ENCODE results near the gene TPCN2. TPM values are rescaled to one million over a fixed set of nuclear protein-coding genes. Genes with fewer than 3 reads are reported as not detected.
A peak's percentile ranks its signal among the peaks of the same experiment; 100 is the strongest.

TPCN2 gene
- total and polyA plus RNA-seq, 2 of the 8 experiments (the other 6 are each of a cell fraction or from before 2014, with no cell fraction given): 9.7 to 18.6 TPM

DNA sequence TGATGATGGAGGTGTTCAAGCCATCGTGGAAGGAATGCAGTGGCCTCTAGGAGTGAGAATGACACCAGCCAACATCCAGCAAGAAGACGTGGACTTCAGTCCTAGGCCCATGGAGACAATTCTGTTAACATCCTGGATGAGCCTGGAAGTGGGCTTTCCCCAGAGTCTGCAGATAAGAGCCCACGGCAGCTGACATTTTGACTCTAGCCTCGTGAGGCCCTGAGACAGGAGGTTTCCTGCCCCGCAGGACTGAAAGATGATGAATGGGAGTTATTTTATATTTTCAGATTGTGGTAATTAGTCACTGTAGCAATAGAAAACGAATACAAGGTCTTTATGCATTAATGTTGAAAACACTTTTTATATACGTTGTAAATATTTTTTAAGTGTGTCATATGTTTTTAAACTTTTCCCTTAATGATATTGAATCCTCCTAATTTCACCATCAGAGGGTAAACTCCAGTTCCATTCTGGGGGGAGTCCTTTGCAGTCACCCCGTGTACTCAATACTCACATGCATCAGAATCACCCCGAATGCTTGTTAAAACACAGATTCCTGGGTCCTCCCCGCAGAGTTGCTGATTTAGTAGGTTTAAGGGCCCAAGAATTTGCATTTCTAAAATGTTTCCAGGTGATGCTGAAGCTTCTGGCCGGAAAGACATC, 570 bp upstream of the TPCN2 start:
- Histone ChIP-seq H3K27me3 (replicated peaks in 1 of 4; ENCODE audit: control insufficient read depth in 3 of 4, extremely low read depth in 1 of 4, insufficient read depth in 3 of 4, low read length in 3 of 4) (peaks cover 0 to 3% (median 0%) of the 10 kb centered on the region in 4 experiments; a peak in 1 of 7 replicates), H3K4ac (replicated peaks; ENCODE audit: insufficient read length, low read depth, low read length) (no peak overlapping the region), H3K9ac (replicated peaks in 1 of 4; ENCODE audit: extremely low read depth in 1 of 4, low read depth in 3 of 4, low read length in 3 of 4) (no peak overlapping the region), H4K5ac (ENCODE audit: insufficient read length, low read depth, low read length) (peak overlapping the region; percentile 30), H3K9me3 (ENCODE audit: insufficient read depth in 2 of 2, low read depth in 1 of 2, low read length in 1 of 2) (no peaks in the 10 kb centered on the region), H4K20me1 (replicated peaks in 1 of 2; ENCODE audit: control insufficient read depth in 1 of 2, insufficient read depth in 2 of 2, low read length in 2 of 2) (peaks cover 6% of the 10 kb centered on the region in 2 experiments), H4K8ac (ENCODE audit: extremely low read depth, insufficient read depth, low read length) (no peak overlapping the region; the same call in 1 of the 2 replicates), H2BK5ac (ENCODE audit: low read depth, low read length) (peak overlapping the region; percentile 26; the same call in 1 of the 2 replicates), H3K23ac (ENCODE audit: insufficient read length) (no peak overlapping the region), H3K4me1 (replicated peaks in 1 of 4; ENCODE audit: control insufficient read depth in 3 of 4, insufficient read depth in 4 of 4, low read length in 3 of 4) (peaks cover 0 to 15% (median 3%) of the 10 kb centered on the region in 4 experiments; a peak in 4 of 7 replicates), H3K27ac (ENCODE audit: low read depth, low read length) (no peak overlapping the region), H2AK5ac (ENCODE audit: low read depth, low read length) (no peak overlapping the region), H2BK20ac (ENCODE audit: low read length) (no peak overlapping the region; the same call in 1 of the 2 replicates), H3K36me3 (ENCODE audit: control insufficient read depth in 2 of 4, insufficient read depth in 4 of 4, low read length in 3 of 4) (no peaks in the 10 kb centered on the region), H3K14ac (ENCODE audit: insufficient read length) (no peak overlapping the region), H2BK120ac (replicated peaks; ENCODE audit: low read depth, low read length) (no peak overlapping the region), H3K4me2 (ENCODE audit: insufficient read depth in 1 of 2, low read depth in 2 of 2, low read length in 2 of 2) (peak overlapping the region; percentile 55 to 79), H4K91ac (replicated peaks; ENCODE audit: insufficient read length, low read length) (peak overlapping the region; percentile 61), H3K18ac (ENCODE audit: extremely low read depth, low read length) (no peak overlapping the region), H3K4me3 (ENCODE audit: extremely low read depth in 1 of 4, insufficient read depth in 2 of 4, low read depth in 3 of 4, low read length in 4 of 4) (peak overlapping the region in 2 of 4 experiments; percentile 85 to 89; a peak in 3 of 8 replicates), H3K79me1 (ENCODE audit: low read depth, low read length) (peaks cover 10% of the 10 kb centered on the region), H2BK15ac (ENCODE audit: low read length) (no peak overlapping the region), H3K56ac (replicated peaks; ENCODE audit: insufficient read length, low read depth, low read length) (no peak overlapping the region), H3K79me2 (ENCODE audit: control insufficient read depth in 1 of 2, insufficient read depth in 2 of 2, low read length in 2 of 2) (peaks cover 7 to 38% of the 10 kb centered on the region in 2 experiments; a peak in 3 of 4 replicates), H3K23me2 (ENCODE audit: low read depth, low read length) (no peaks in the 10 kb centered on the region; the same call in 1 of the 2 replicates), H2BK12ac (ENCODE audit: low read depth, low read length) (peak overlapping the region; percentile 64), H2AFZ (ENCODE audit: low read length) (peak overlapping the region; percentile 95)
- ChIA-PET POLR2A (ENCODE audit: partially characterized antibody) (interaction anchor here (0.7 to 2.2 kb wide), 10 partner anchors 10 to 47 kb away, joined by 3 to 6 read pairs (median 4); partner anchors contain the start of gene MRGPRF), CTCF (ENCODE audit: partially characterized antibody) (interaction anchor here (0.9 to 1.0 kb wide), 2 partner anchors 16 to 36 kb away, joined by 3 read pairs; no protein-coding TSS in a partner anchor)
- DNase-seq (ENCODE audit: low read depth in 1 of 2, low spot score in 2 of 2) (no peak), FAIRE-seq (no peak)
- WGBS, 2 experiments (ENCODE audit: extremely low coverage in 1 of 2, insufficient coverage in 1 of 2, insufficient read length in 1 of 2, insufficient replicate concordance in 2 of 2, low coverage in 1 of 2, low lambda C conversion rate in 2 of 2, missing lambda C conversion rate in 1 of 2): 49% methylated on average over 11 of the region's 11 CpGs; no CpG with 5 or more reads in 1 of the 2 experiments
- TF ChIP-seq NRF1 (IDR thresholded peaks at IDR 0.05; ENCODE audit: low read depth, low read length) (no peak), PHF8 (conservative IDR thresholded peaks at IDR 0.05; ENCODE audit: low read depth, low read length) (no peak), CHD1 (IDR thresholded peaks at IDR 0.05; ENCODE audit: low read depth, low read length) (no peak), GTF2F1 (IDR thresholded peaks at IDR 0.05; ENCODE audit: borderline replicate concordance, low read depth, low read length) (no peak), TAF7 (optimal IDR thresholded peaks at IDR 0.05; ENCODE audit: borderline replicate concordance, low read depth, low read length) (no peak), CTBP2 (IDR thresholded peaks at IDR 0.05; ENCODE audit: borderline replicate concordance, insufficient read depth, insufficient read length, low read length) (no peak), SAP30 (IDR thresholded peaks at IDR 0.05; ENCODE audit: insufficient read depth, insufficient replicate concordance, low read length) (no peak)
- TF ChIP-seq, protein P1, sequence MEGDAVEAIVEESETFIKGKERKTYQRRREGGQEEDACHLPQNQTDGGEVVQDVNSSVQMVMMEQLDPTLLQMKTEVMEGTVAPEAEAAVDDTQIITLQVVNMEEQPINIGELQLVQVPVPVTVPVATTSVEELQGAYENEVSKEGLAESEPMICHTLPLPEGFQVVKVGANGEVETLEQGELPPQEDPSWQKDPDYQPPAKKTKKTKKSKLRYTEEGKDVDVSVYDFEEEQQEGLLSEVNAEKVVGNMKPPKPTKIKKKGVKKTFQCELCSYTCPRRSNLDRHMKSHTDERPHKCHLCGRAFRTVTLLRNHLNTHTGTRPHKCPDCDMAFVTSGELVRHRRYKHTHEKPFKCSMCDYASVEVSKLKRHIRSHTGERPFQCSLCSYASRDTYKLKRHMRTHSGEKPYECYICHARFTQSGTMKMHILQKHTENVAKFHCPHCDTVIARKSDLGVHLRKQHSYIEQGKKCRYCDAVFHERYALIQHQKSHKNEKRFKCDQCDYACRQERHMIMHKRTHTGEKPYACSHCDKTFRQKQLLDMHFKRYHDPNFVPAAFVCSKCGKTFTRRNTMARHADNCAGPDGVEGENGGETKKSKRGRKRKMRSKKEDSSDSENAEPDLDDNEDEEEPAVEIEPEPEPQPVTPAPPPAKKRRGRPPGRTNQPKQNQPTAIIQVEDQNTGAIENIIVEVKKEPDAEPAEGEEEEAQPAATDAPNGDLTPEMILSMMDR (IDR thresholded peaks at IDR 0.05; ENCODE audit: control extremely low read depth in 1 of 3, insufficient read depth in 1 of 3, low read depth in 1 of 3, low read length in 3 of 3): no peak
